Stimulated activated naive CD8-positive, alpha-beta T cell treated with anti-CD3 and anti-CD28 coated beads, Interleukin-15, Interleukin-2, amounts not matched to agents 100 ng/mL and 50 ng/mL, for 24 hours (primary cell): ENCODE measurements around the gene CBLL1.

Experiments used
- H3K27ac Mint-ChIP-seq: one replicate; pipeline ENCODE4 v1.8.0; 2021; ENCODE audit warnings: mild to moderate bottlenecking, mixed read lengths
- H3K27me3 Mint-ChIP-seq: one replicate; pipeline ENCODE4 v1.8.0; 2021; ENCODE audit warnings: mixed read lengths
- H3K36me3 Mint-ChIP-seq: one replicate; pipeline ENCODE4 v1.8.0; 2021; ENCODE audit warnings: low read depth, mixed read lengths
- H3K4me1 Mint-ChIP-seq: one replicate; pipeline ENCODE4 v1.8.0; 2021; ENCODE audit warnings: low read depth, mixed read lengths
- H3K4me3 Mint-ChIP-seq: one replicate; pipeline ENCODE4 v1.8.0; 2021; ENCODE audit warnings: mild to moderate bottlenecking, mixed read lengths
- H3K9me3 Mint-ChIP-seq: one replicate; pipeline ENCODE4 v1.8.0; 2021; ENCODE audit warnings: mixed read lengths

CBLL1 gene

DNA sequence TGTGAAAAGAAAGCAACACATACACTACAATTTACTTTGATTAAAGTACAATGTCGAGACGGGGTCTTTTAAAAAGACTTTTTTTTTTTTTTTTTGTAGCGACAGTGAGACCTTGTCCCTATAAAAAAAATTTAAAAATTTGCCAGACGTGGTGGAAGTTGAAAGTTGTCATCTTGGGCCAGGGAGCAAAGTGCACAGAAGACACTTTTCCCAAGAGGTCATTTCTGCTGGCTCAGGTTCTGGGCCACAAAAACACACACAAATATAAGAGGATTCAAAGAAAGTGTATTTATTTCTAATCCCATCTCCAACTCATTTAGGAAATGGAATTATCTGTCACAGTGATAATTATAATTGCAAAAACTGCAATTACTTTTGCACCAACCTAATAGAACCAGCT, 34.3 kb downstream of the CBLL1 start:
- H3K27me3 Mint-ChIP-seq: no peaks in the 10 kb centered on the region
- H3K9me3 Mint-ChIP-seq: no peaks in the 10 kb centered on the region
- no peak overlapping the region for H3K4me3 Mint-ChIP-seq
- H3K36me3 Mint-ChIP-seq: no peaks in the 10 kb centered on the region
- peaks cover under 1% of the 10 kb centered on the region for H3K4me1 Mint-ChIP-seq
- no peak overlapping the region for H3K27ac Mint-ChIP-seq

DNA sequence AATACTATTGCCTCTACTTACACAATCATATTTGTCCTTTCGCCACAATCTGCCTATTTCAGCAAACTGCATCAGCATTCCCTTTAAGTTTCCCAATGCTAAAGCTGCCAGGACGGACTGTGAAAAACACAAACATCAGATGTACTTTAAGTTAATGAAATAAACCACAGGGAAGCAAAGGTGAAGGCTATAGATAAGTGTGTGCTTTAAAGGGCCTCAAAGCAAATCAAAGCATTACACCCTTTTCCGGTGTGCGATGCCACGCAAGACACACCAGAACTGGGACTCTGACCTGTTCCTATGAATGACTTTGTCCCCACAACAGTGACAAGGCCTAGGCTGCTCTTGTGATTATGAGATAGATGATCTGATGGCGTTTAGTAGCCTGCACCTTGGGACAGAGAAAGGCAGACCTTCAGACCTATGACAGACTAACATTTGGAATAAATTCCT, 35.7 kb downstream of the CBLL1 start:
- H3K4me1 Mint-ChIP-seq: peaks cover 2% of the 10 kb centered on the region
- no peak overlapping the region for H3K4me3 Mint-ChIP-seq
- no peaks in the 10 kb centered on the region for H3K9me3 Mint-ChIP-seq
- no peaks in the 10 kb centered on the region for H3K27me3 Mint-ChIP-seq
- no peaks in the 10 kb centered on the region for H3K36me3 Mint-ChIP-seq
- no peak overlapping the region for H3K27ac Mint-ChIP-seq

DNA sequence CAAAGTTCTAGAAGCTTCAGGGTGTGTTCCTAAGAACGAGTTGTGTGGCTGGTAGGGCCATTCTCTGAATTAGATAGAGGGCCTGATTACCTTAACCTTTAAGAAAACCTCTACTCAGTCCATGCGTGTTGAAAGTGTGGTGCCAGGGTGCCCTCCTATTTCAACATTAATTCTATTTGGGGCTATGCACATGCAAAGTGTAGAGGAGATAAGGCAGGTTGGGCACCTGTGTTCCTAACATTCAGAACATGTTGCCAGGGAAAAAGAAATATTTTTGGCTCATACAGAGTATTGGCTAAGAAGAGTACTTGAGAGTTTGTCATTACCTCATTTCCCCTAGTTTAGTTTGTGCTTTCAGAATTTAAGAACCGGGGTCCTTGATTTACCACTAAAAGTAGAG, 38.4 kb downstream of the CBLL1 start:
- H3K9me3 Mint-ChIP-seq: no peaks in the 10 kb centered on the region
- H3K27ac Mint-ChIP-seq: no peak overlapping the region
- no peaks in the 10 kb centered on the region for H3K27me3 Mint-ChIP-seq
- no peak overlapping the region for H3K4me3 Mint-ChIP-seq
- peaks cover 19% of the 10 kb centered on the region for H3K4me1 Mint-ChIP-seq
- H3K36me3 Mint-ChIP-seq: no peaks in the 10 kb centered on the region

DNA sequence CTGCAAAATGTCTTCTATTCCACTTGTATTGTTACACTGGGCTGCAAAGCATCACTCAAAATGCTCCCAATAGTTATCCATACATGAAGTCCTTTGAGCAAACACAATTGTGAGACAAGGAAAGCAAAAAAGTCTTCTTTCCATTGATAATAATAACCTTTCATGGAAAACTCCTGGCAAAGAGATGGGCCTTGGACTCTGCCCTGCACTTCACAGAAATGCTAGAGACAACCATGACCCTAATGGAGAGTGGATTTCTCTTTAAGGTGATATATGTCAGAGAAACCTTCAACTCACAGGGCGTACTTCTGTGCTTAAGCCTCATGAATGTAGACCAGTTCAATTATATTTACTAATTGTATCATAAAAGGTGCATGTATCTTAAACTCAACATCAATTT, 39.7 kb downstream of the CBLL1 start:
- H3K4me1 Mint-ChIP-seq: peaks cover 19% of the 10 kb centered on the region
- no peaks in the 10 kb centered on the region for H3K27me3 Mint-ChIP-seq
- no peaks in the 10 kb centered on the region for H3K9me3 Mint-ChIP-seq
- H3K27ac Mint-ChIP-seq: no peak overlapping the region
- no peaks in the 10 kb centered on the region for H3K36me3 Mint-ChIP-seq
- no peak overlapping the region for H3K4me3 Mint-ChIP-seq

DNA sequence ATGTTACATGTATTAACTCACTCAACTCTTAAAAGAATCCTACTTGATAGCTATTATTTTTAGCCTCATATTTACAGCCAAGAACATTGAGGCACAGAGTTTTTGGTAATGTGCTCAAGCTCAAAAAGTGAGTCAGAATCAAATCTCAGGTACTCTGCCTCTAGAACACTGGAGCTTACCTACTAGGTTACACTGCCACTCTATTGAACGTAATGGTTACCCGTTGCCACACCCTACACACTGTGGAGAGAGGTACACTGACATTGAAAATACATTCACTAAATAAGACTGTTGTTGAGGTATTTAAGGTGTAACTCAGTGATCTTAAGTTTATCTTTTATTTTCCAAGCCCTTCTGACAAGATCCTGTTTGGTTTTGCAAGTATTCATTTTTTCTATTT, 41.2 kb downstream of the CBLL1 start:
- H3K9me3 Mint-ChIP-seq: no peaks in the 10 kb centered on the region
- no peak overlapping the region for H3K27ac Mint-ChIP-seq
- H3K4me3 Mint-ChIP-seq: no peak overlapping the region
- no peaks in the 10 kb centered on the region for H3K27me3 Mint-ChIP-seq
- peaks cover 19% of the 10 kb centered on the region for H3K4me1 Mint-ChIP-seq
- no peaks in the 10 kb centered on the region for H3K36me3 Mint-ChIP-seq

DNA sequence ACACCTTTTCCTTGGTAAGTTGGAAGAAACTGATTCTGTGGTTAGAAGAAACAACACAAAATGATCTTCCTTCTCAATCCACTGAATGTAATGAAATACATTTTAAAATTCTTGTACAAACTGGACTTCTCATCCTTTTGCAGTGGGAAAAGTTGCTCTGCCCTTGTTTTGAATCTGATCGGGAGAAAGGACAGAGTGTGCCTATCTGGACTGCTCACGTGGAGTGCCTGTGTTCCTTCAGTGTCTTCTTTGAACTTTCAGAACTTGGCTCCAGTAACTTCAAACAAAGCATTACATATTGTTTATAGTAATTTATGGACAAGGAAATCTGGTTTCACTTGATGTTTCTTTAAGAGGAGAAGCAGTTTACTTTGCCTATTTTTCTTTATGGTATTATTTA, 42.0 kb downstream of the CBLL1 start:
- H3K4me3 Mint-ChIP-seq: no peak overlapping the region
- peaks cover 19% of the 10 kb centered on the region for H3K4me1 Mint-ChIP-seq
- no peak overlapping the region for H3K27ac Mint-ChIP-seq
- H3K27me3 Mint-ChIP-seq: no peaks in the 10 kb centered on the region
- no peaks in the 10 kb centered on the region for H3K9me3 Mint-ChIP-seq
- no peaks in the 10 kb centered on the region for H3K36me3 Mint-ChIP-seq

DNA sequence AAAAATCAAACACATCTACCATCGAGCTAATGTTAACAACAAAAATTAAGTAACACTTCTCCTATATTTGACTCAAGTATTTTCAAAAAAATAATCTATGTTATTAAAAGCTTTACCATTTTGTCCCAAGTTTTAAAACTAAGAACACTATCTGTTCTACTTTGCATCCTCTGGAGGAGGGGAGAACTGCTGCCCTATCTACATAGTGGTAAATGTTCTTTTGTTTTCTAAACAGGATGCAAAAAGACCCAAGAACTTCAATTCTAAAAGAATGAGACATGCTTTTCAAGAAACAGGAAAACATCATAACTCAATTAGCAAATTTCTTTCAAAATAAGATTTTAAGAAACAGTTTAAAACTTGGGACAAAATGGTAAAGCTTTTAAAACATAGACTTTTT, 44.3 kb downstream of the CBLL1 start:
- Mint-ChIP-seq H3K4me3 (no peak overlapping the region), H3K27ac (no peak overlapping the region), H3K36me3 (no peaks in the 10 kb centered on the region), H3K9me3 (no peaks in the 10 kb centered on the region), H3K4me1 (peaks cover 19% of the 10 kb centered on the region), H3K27me3 (peaks cover under 1% of the 10 kb centered on the region)

DNA sequence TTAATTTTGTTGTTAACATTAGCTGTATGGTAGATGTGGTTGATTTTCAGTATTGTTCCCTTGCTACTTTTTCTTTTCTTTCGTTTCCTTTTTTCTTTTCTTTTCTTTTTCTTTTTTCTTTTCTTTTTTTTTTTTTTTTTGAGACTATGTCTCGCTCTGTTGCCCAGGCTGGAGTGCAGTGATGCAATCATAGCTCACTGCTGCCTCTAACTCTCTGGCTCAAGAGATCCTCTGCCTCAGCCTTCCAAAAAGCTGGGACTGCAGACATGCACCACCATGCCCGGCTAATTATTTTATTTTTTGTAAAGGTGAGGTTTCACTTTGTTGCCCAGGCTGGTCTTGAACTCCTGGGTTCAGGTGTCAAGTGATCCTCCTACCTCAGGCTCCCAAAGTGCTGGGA, 44.7 kb downstream of the CBLL1 start:
- Mint-ChIP-seq H3K27me3 (peaks cover 3% of the 10 kb centered on the region), H3K4me1 (peaks cover 19% of the 10 kb centered on the region), H3K27ac (no peak overlapping the region), H3K4me3 (no peak overlapping the region), H3K9me3 (no peaks in the 10 kb centered on the region), H3K36me3 (no peaks in the 10 kb centered on the region)

DNA sequence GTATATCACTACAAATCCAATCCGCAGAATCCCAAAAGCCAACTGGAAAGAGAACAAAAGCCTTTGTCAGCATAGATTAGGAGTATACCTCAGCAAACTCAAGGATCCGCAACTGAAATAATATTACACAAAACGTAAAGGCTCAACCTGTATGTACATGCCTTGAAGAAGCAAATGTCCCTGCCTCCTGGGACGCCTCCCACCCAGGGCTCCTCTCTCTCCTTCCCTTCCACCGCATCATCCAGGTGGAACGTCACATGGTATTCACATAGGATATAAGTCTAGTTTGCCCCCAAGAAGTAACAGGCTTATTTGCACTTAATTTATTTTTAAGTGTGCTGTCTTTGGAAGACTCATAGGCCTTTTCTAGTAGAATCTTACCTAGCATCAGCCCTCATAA, 45.7 kb downstream of the CBLL1 start:
- peaks cover 7% of the 10 kb centered on the region for H3K27me3 Mint-ChIP-seq
- no peaks in the 10 kb centered on the region for H3K9me3 Mint-ChIP-seq
- H3K36me3 Mint-ChIP-seq: no peaks in the 10 kb centered on the region
- no peak overlapping the region for H3K27ac Mint-ChIP-seq
- H3K4me3 Mint-ChIP-seq: no peak overlapping the region
- peaks cover 18% of the 10 kb centered on the region for H3K4me1 Mint-ChIP-seq

DNA sequence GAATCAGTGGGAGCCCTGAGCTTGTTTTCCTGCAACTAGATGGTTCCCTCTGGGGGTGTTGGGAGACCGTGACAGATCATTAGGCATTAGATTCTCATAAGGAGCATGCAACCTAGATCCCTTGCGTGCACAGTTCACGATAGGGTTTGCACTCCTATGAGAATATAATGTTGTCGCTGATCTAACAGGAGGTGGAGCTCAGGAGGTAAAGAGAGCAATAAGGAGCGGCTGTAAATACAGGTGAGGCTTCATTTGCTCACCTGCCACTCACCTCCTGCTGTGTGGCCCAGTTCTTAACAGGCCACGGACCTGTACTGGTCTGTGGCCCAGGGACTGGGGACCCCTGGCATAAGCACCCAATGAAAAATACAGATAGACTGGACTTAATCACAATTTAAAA, 48.4 kb downstream of the CBLL1 start:
- H3K27ac Mint-ChIP-seq: no peak overlapping the region
- H3K4me1 Mint-ChIP-seq: no peaks in the 10 kb centered on the region
- no peaks in the 10 kb centered on the region for H3K9me3 Mint-ChIP-seq
- no peak overlapping the region for H3K4me3 Mint-ChIP-seq
- H3K36me3 Mint-ChIP-seq: no peaks in the 10 kb centered on the region
- peaks cover 11% of the 10 kb centered on the region for H3K27me3 Mint-ChIP-seq

DNA sequence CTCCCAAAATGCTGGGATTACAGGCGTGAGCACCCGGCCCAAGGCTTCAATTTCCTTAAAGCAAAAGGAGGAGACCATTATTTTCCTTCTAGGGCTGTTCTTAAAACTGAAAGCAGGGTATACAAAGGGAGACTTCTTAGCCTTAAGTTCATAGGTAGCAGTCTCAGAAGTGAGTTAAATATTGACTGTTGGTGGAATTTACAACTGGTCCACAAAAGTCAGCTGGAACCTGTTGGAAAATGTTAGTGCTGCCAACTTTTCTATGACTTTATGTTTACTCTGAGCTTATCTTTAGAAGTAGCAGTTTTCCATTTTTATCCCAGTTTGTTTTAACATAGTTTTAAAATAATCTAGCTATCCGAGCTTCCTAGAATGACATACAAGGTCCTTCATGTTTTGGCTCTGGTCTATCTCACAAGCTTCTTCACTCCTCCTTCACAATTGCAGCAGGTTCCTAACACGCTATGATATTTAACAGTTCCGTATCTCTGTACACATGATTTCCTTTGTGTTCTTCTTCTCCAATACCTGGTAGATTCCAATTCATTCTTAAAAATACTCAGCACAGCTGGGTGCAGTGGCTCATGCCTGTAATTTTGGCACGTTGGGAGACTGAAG, 55.8 kb downstream of the CBLL1 start:
- H3K27me3 Mint-ChIP-seq: peaks cover 7% of the 10 kb centered on the region
- no peaks in the 10 kb centered on the region for H3K9me3 Mint-ChIP-seq
- H3K27ac Mint-ChIP-seq: no peak overlapping the region
- no peaks in the 10 kb centered on the region for H3K4me1 Mint-ChIP-seq
- H3K36me3 Mint-ChIP-seq: no peaks in the 10 kb centered on the region
- no peak overlapping the region for H3K4me3 Mint-ChIP-seq

DNA sequence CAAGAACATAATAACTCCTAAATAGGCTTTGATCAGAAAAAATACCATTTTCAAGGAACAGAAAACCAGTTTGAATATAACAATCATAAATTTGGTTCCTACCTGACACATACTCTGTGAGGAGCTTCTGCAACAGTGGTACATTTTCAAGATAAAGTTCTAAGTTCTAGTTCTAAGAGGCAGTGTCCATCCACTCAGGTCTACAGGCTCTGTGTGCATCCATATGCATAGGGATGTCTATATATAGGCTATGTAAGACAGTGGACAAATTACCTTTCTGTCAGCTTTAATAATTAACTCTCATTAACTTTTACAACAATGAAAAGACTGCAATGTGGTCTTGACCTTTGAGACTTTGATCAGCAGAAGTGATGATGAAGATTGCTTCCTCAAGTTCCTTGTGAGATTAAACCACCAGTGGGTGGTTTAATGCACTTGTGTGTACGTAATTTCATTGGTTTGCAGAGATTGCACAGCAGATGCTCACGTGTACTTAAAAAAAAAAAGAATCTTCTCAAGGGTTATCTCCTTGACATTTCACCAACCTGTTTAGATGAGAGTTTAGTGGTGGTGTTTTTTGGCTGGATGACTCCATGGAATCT, 59.2 kb downstream of the CBLL1 start, which contains the start of gene SLC26A3:
Gene SLC26A3, minus strand, starts transcription at position 215 of the 602 bp plus-strand sequence. CDS start 8,714 bp downstream, outside the sequence.
- no peaks in the 10 kb centered on the region for H3K9me3 Mint-ChIP-seq
- H3K4me3 Mint-ChIP-seq: no peak within 1 kb of the TSS
- no peaks in the 10 kb centered on the region for H3K4me1 Mint-ChIP-seq
- H3K27ac Mint-ChIP-seq: no peak within 1 kb of the TSS
- H3K27me3 Mint-ChIP-seq: peaks cover 3% of the 10 kb centered on the region
- H3K36me3 Mint-ChIP-seq: no peaks in the 10 kb centered on the region

DNA sequence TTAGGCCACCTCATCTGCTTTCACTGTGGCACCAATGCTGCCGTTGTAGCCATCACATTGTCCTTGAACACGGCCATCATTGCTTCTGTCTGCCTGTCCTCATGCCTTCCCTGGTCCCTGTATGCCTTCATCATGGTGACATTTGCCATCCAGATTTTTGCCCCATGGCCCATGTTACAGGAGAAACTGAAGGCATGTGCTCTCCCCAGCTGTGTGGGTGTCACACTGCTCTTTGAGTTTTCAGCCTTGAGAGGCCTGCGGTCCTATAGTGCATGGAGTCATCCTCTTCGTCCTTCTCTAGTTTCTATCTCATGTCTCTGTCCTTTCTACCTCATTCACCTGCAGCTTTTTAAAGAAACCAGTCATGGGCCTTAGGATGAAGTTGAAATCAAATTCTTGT, 65.2 kb downstream of the CBLL1 start:
- Mint-ChIP-seq H3K4me3 (no peak overlapping the region), H3K9me3 (no peaks in the 10 kb centered on the region), H3K36me3 (no peaks in the 10 kb centered on the region), H3K27me3 (no peaks in the 10 kb centered on the region), H3K4me1 (peaks cover 13% of the 10 kb centered on the region), H3K27ac (no peak overlapping the region)

DNA sequence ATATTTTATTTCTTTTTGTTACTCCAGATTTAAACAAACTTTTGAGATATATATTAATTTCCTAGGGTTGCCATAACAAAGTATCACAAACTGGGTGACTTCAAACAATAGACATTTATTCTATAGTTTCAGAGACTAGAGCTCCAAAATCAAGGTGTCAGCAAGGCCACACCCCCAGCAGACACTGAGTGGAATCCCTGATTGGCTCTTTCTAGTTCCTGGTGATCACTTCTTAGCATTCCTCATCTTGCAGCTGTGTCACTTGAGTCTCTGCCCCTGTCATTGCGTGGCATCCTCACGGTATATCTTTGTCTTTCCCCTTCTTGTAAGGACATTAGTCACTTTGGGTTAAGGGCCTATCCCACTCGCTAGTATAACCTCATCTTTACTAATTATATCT, 66.7 kb downstream of the CBLL1 start:
- Mint-ChIP-seq H3K27ac (no peak overlapping the region), H3K27me3 (no peaks in the 10 kb centered on the region), H3K4me1 (peaks cover 28% of the 10 kb centered on the region), H3K36me3 (no peaks in the 10 kb centered on the region), H3K4me3 (no peak overlapping the region), H3K9me3 (no peaks in the 10 kb centered on the region)
